Common myeloid progenitor, CD34-positive (primary cell): Measurements from ENCODE around the gene SCO1.

Source experiments
- CTCF ChIA-PET: fragments of 350-600 bp; sonication (Branson Sonifier 250); formaldehyde crosslinking; loops from one replicate; lab custom pipeline; 2021; ENCODE audit warnings: antibody characterized with exemption; lab: Charles Lee
- POLR2A ChIA-PET: fragments of 350-600 bp; sonication (Branson Sonifier 250); formaldehyde crosslinking; loops from one replicate; lab custom pipeline; 2021; ENCODE audit warnings: antibody characterized with exemption; lab: Charles Lee
- DNase-seq, 3 donors: peaks; one replicate each; pipeline versions ENCODE4 v3.0.0 to v3.0.0-alpha.2; 2013
- H3K27ac ChIP-seq, 2 experiments: 1 replicate in 1 of 2; 2 replicates in 1 of 2; pipeline ENCODE4 v1.7.0; 2013; ENCODE audit warnings: inconsistent platforms in 2 of 2, low read length in 2 of 2, mild to moderate bottlenecking in 2 of 2, low read depth in 1 of 2, moderate library complexity in 1 of 2; ENCODE audit not compliant: severe bottlenecking in 2 of 2, insufficient read depth in 1 of 2, poor library complexity in 1 of 2
- H3K27me3 ChIP-seq, 5 experiments: replicated peaks in 2 of 5; 1 replicate in 3 of 5; 2 replicates in 2 of 5; pipeline versions ENCODE4 v1.6.1 to v1.7.0; 2013; ENCODE audit warnings: low read length in 4 of 5, mild to moderate bottlenecking in 2 of 5, moderate library complexity in 2 of 5, inconsistent platforms in 1 of 5; ENCODE audit not compliant: insufficient read depth in 5 of 5, control insufficient read depth in 4 of 5
- H3K36me3 ChIP-seq, 4 experiments: 1 replicate in 2 of 4; 2 replicates in 2 of 4; pipeline versions ENCODE4 v1.6.1 to v1.7.0; 2013; ENCODE audit warnings: low read length in 3 of 4, control low read depth in 1 of 4, mild to moderate bottlenecking in 1 of 4; ENCODE audit not compliant: control insufficient read depth in 4 of 4, insufficient read depth in 4 of 4
- H3K4me1 ChIP-seq, 4 experiments: 1 replicate in 3 of 4; 2 replicates in 1 of 4; pipeline versions ENCODE4 v1.6.1 to v1.7.1; 2013; ENCODE audit warnings: low read length in 3 of 4, mild to moderate bottlenecking in 3 of 4, control low read depth in 1 of 4, inconsistent platforms in 1 of 4, moderate library complexity in 1 of 4; ENCODE audit not compliant: control insufficient read depth in 4 of 4, insufficient read depth in 4 of 4; ENCODE audit errors: control extremely low read depth in 1 of 4
- H3K4me3 ChIP-seq, 7 experiments: 1 replicate in 4 of 7; 2 replicates in 3 of 7; pipeline versions ENCODE4 v1.5.1 to v1.7.0; 2013; ENCODE audit warnings: mild to moderate bottlenecking in 7 of 7, low read length in 6 of 7, moderate library complexity in 6 of 7, inconsistent platforms in 2 of 7, low read depth in 2 of 7, control low read depth in 1 of 7; ENCODE audit not compliant: insufficient read depth in 4 of 7, control insufficient read depth in 1 of 7; ENCODE audit errors: extremely low read depth in 1 of 7
- H3K9me3 ChIP-seq, 5 experiments: 1 replicate in 4 of 5; 2 replicates in 1 of 5; pipeline versions ENCODE4 v1.6.1 to v1.7.1; 2013; ENCODE audit warnings: low read length in 4 of 5, mild to moderate bottlenecking in 2 of 5, inconsistent platforms in 1 of 5, low read depth in 1 of 5, moderate library complexity in 1 of 5; ENCODE audit not compliant: control insufficient read depth in 4 of 5, insufficient read depth in 2 of 5; ENCODE audit errors: control extremely low read depth in 1 of 5
- WGBS: methylation state at CpG from one replicate; pipeline ENCODE4 v1.1.5; 2013; ENCODE audit not compliant: insufficient coverage; 5-methylcytosine and 5-hydroxymethylcytosine counted together

SCO1 gene

GRCh38 chr17:10633738-10634379 is 63.5 kb downstream of the SCO1 start:
- 88% methylated on average over 9 of the region's 15 CpGs for WGBS
- Histone ChIP-seq H3K36me3 (peaks cover under 1 to 33% (median 14%) of the 10 kb centered on the region in 4 experiments), H3K4me3 (no peak overlapping the region), H3K27me3 (no peaks in the 10 kb centered on the region), H3K27ac (no peak overlapping the region), H3K4me1 (no peaks in the 10 kb centered on the region), H3K9me3 (no peaks in the 10 kb centered on the region)
- CTCF ChIA-PET = interaction anchor here (0.8 to 10.1 kb wide), 3 partner anchors 9 to 50 kb away, joined by 3 to 99 read pairs (median 13); no protein-coding TSS in a partner anchor
- POLR2A ChIA-PET = no interaction called here
- DNase-seq = no peak

- ChIA-PET CTCF (interaction anchor here (0.7 to 10.1 kb wide), 11 partner anchors 8 to 513 kb away, joined by 3 to 99 read pairs (median 4); no protein-coding TSS in a partner anchor), POLR2A (no interaction called here)
- no peak overlapping the region for H3K27ac ChIP-seq
Measured at GRCh38 chr17:10631701-10632100, 65.6 kb downstream of the SCO1 start.

GRCh38 chr17:10631048-10631700 is 66.2 kb downstream of the SCO1 start:
- WGBS = 98% methylated on average over 9 of the region's 18 CpGs
- CTCF ChIA-PET = interaction anchor here (0.7 to 10.1 kb wide), 10 partner anchors 8 to 213 kb away, joined by 3 to 99 read pairs (median 6); no protein-coding TSS in a partner anchor
- no peaks in the 10 kb centered on the region for H3K9me3 ChIP-seq

More at GRCh38 chr17:10631701-10632100, 65.6 kb downstream of the SCO1 start:
- H3K4me1 ChIP-seq = no peaks in the 10 kb centered on the region
- H3K27me3 ChIP-seq = no peaks in the 10 kb centered on the region
- no peak overlapping the region for H3K4me3 ChIP-seq
- H3K9me3 ChIP-seq = no peaks in the 10 kb centered on the region
- no peak for DNase-seq
- 94% methylated on average over 9 of the region's 15 CpGs for WGBS
- H3K36me3 ChIP-seq = peaks cover 0 to 25% (median 10%) of the 10 kb centered on the region in 4 experiments

GRCh38 chr17:10629706-10630105 is 67.6 kb downstream of the SCO1 start:
- Histone ChIP-seq H3K4me1 (no peaks in the 10 kb centered on the region), H3K27me3 (no peaks in the 10 kb centered on the region), H3K9me3 (no peaks in the 10 kb centered on the region), H3K27ac (no peak overlapping the region), H3K4me3 (no peak overlapping the region), H3K36me3 (peaks cover 0 to 23% (median 5%) of the 10 kb centered on the region in 4 experiments)
- POLR2A ChIA-PET = no interaction called here
- DNase-seq = no peak
- CTCF ChIA-PET = interaction anchor here (1.2 to 10.1 kb wide), 4 partner anchors 12 to 215 kb away, joined by 4 to 99 read pairs (median 45); no protein-coding TSS in a partner anchor
- WGBS = 97% methylated on average over 12 of the region's 12 CpGs

More at GRCh38 chr17:10631048-10631700, 66.2 kb downstream of the SCO1 start:
- DNase-seq = peak in 1 of 3 donors; percentile 16
- Histone ChIP-seq H3K36me3 (peaks cover 0 to 25% (median 10%) of the 10 kb centered on the region in 4 experiments), H3K4me3 (no peak overlapping the region), H3K27me3 (no peaks in the 10 kb centered on the region), H3K4me1 (no peaks in the 10 kb centered on the region), H3K27ac (no peak overlapping the region)
- POLR2A ChIA-PET = no interaction called here

GRCh38 chr17:10628756-10629155 is 68.6 kb downstream of the SCO1 start:
- POLR2A ChIA-PET = no interaction called here
- WGBS = 94% methylated on average over 11 of the region's 13 CpGs
- H3K4me3 ChIP-seq = no peak overlapping the region
- peak in 1 of 3 donors; percentile 10 for DNase-seq
- H3K36me3 ChIP-seq = peaks cover 0 to 16% (median 4%) of the 10 kb centered on the region in 4 experiments
- CTCF ChIA-PET = interaction anchor here (0.6 to 10.1 kb wide), 4 partner anchors 8 to 45 kb away, joined by 3 to 99 read pairs (median 42); no protein-coding TSS in a partner anchor
- no peaks in the 10 kb centered on the region for H3K4me1 ChIP-seq
- no peaks in the 10 kb centered on the region for H3K9me3 ChIP-seq
- H3K27ac ChIP-seq = no peak overlapping the region
- H3K27me3 ChIP-seq = no peaks in the 10 kb centered on the region

GRCh38 chr17:10626390-10626789 is 70.9 kb downstream of the SCO1 start:
- 100% methylated on average over 3 of the region's 9 CpGs for WGBS
- no peaks in the 10 kb centered on the region for H3K27me3 ChIP-seq
- H3K4me1 ChIP-seq = peaks cover 0 to 6% (median 0%) of the 10 kb centered on the region in 4 experiments
- no peak for DNase-seq
- no peak overlapping the region for H3K4me3 ChIP-seq
- H3K9me3 ChIP-seq = no peaks in the 10 kb centered on the region
- no peak overlapping the region for H3K27ac ChIP-seq
- CTCF ChIA-PET = interaction anchor here (0.6 to 10.1 kb wide), 3 partner anchors 9 to 34 kb away, joined by 3 to 99 read pairs (median 82); no protein-coding TSS in a partner anchor
- H3K36me3 ChIP-seq = peaks cover 0 to 11% (median 3%) of the 10 kb centered on the region in 4 experiments
- POLR2A ChIA-PET = no interaction called here
